GM21786 (cell line): ENCODE results near the gene SLC15A1.

Experiments
- ATAC-seq: cut with Tn5 transposase; IDR thresholded peaks from one replicate; pipeline ENCODE4 v1.9.1; 2021; ENCODE audit not compliant: unreplicated experiment

SLC15A1 gene

GRCh38 chr13:98781905-98782304, 29.4 kb upstream of the SLC15A1 start:
- no peak for ATAC-seq

- ATAC-seq: no peak
These were observed 29.0 kb upstream of the SLC15A1 start for GRCh38 chr13:98781470-98781869.

- ATAC-seq: no peak
These were observed 28.6 kb upstream of the SLC15A1 start for GRCh38 chr13:98781045-98781444.

GRCh38 chr13:98780451-98780850, 28.0 kb upstream of the SLC15A1 start:
- no peak for ATAC-seq

- no peak for ATAC-seq
These were observed 27.2 kb upstream of the SLC15A1 start for GRCh38 chr13:98779695-98780094.

- ATAC-seq: no peak
These were observed 26.3 kb upstream of the SLC15A1 start for GRCh38 chr13:98778749-98779148.

- ATAC-seq: no peak
These were observed 24.2 kb upstream of the SLC15A1 start for GRCh38 chr13:98776644-98777043.

GRCh38 chr13:98775844-98776598, 23.5 kb upstream of the SLC15A1 start:
- no peak for ATAC-seq

- no peak for ATAC-seq
These were observed 22.9 kb upstream of the SLC15A1 start for GRCh38 chr13:98775386-98775785.

GRCh38 chr13:98774776-98775175, 22.3 kb upstream of the SLC15A1 start:
- no peak for ATAC-seq

- ATAC-seq: no peak
These were observed 21.4 kb upstream of the SLC15A1 start for GRCh38 chr13:98773921-98774320.

- no peak for ATAC-seq
These were observed 20.5 kb upstream of the SLC15A1 start for GRCh38 chr13:98772794-98773452.

GRCh38 chr13:98771838-98772611, 19.6 kb upstream of the SLC15A1 start:
- no peak for ATAC-seq

- no peak for ATAC-seq
These were observed 17.3 kb upstream of the SLC15A1 start for GRCh38 chr13:98769736-98770135.

GRCh38 chr13:98768522-98768921, 16.1 kb upstream of the SLC15A1 start:
- no peak for ATAC-seq

- no peak for ATAC-seq
These were observed 14.2 kb upstream of the SLC15A1 start for GRCh38 chr13:98766697-98767096.

- ATAC-seq: no peak
These were observed 13.6 kb upstream of the SLC15A1 start for GRCh38 chr13:98765996-98766519.

GRCh38 chr13:98761986-98762616, 9.6 kb upstream of the SLC15A1 start:
- peak; percentile 33 for ATAC-seq

- ATAC-seq: peak; percentile 90
These were observed 8.9 kb upstream of the SLC15A1 start for GRCh38 chr13:98761126-98761985.

- no peak for ATAC-seq
These were observed 3.3 kb upstream of the SLC15A1 start for GRCh38 chr13:98755729-98756128.
